ENCODE measurements around the gene PIK3AP1.

The PIK3AP1 gene

DNA sequence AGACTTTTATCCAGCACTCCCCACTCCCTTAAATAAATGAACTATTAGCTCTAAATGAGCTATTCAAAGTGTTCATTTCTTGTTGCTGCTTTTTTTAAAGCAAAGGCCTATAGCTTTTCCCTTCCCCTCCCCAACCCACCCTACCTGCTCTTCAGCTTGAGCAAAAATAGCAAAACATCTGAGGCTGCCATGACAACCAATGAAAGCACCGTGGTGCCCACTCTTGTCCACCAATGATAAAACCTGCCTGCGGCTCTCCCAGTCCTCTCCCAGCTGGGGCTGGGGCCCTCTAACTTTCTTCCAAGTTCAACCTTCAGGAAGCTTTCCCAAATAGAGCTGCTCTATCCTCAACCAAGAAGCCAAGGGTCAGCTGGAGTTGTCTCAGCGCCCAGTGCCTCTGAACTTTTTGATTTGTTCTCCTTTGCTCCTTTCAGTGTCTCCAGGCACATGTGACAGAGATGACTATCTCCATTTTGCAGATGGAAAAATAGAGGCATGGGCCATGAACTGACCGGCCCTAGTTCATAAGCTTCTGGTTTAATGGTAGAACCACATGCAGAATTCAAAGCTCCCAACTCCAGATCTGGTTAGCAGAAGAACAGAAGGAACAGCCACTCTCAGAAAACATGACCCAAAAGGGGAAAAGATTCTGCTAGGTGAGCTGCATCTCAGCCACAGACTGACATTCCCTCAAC is 47.7 kb downstream of the PIK3AP1 start:
- H3K4me3 ChIP-seq (ENCODE audit: low read depth, low read length), result no peak overlapping the region
- TF ChIP-seq, protein P1, sequence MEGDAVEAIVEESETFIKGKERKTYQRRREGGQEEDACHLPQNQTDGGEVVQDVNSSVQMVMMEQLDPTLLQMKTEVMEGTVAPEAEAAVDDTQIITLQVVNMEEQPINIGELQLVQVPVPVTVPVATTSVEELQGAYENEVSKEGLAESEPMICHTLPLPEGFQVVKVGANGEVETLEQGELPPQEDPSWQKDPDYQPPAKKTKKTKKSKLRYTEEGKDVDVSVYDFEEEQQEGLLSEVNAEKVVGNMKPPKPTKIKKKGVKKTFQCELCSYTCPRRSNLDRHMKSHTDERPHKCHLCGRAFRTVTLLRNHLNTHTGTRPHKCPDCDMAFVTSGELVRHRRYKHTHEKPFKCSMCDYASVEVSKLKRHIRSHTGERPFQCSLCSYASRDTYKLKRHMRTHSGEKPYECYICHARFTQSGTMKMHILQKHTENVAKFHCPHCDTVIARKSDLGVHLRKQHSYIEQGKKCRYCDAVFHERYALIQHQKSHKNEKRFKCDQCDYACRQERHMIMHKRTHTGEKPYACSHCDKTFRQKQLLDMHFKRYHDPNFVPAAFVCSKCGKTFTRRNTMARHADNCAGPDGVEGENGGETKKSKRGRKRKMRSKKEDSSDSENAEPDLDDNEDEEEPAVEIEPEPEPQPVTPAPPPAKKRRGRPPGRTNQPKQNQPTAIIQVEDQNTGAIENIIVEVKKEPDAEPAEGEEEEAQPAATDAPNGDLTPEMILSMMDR (IDR thresholded peaks at IDR 0.05; ENCODE audit: low read depth, low read length), result no peak

DNA sequence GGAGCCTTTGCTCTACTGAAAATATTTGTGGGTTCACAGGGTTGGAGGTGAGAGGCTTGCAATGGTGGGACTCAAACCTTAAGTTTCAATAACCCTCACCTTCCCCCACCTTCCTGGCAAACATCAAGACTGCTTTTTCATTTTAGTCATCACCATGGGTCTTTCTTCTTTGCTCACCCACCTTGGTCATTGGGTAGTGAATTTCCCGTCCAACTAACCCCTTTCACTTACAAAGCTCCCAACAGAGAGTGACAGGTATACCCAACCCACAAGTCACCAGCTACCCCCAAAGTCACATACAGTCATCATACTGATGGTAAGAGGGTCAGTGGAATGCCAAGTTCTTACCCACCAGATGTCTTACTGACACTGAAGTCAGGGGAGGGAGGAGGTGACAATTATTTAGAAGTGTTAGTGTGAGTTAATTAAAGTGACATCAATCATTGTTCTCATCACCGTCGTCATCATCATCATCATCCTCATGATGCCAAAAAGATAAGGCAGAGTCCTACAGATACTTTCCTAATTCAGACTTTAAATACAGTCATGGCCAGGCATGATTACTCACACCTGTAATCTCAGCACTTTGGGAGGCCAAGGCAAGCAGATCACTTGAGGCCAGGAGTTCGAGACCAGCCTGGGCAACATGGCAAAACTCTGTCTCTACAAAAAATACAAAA is 49.0 kb downstream of the PIK3AP1 start:
- no peak overlapping the region for H3K4me3 ChIP-seq (ENCODE audit: low read depth, low read length)
- TF ChIP-seq, protein P1 (IDR thresholded peaks at IDR 0.05; ENCODE audit: low read depth, low read length), result no peak

DNA sequence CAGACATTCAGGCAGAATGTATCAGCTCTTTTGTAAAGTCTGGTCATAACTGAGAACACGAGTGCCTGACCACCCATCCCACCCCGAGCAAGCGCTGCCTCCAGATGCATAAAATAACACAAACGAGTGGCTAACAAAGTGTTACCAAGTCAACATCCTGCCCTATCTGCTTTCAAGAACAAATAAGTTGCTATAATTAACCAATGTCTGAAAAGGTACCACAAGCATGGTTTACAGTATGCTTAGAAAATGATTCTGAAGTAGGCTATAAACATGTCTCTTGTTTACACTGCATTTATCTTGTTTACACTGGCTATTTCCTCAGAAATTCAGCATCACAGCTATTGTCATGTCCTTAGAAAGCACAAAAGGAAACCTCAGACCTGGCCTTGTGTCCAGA is 49.5 kb downstream of the PIK3AP1 start:
- no peak overlapping the region for H3K4me3 ChIP-seq (ENCODE audit: low read depth, low read length)
- TF ChIP-seq, protein P1 (IDR thresholded peaks at IDR 0.05; ENCODE audit: low read depth, low read length), result no peak

DNA sequence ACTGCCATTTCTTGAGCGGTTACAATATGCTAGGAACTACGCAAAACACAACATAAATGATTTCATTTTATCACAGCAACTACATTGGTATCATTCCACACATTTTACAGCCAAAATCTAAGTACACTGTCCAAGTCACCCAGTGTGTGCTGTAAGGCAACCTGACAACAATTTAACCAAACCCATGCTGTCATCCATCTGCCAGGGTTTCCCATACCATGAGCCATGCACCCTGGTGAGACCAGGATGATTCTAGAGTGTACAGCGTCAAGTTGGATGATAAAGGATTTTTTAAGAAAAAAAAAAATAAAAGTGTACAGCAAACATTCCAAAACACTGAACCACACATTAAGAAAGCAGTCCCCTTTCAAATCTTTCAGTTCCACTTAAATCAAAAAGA is 52.9 kb downstream of the PIK3AP1 start:
- TF ChIP-seq, protein P1 (IDR thresholded peaks at IDR 0.05; ENCODE audit: low read depth, low read length), result no peak
- no peak overlapping the region for H3K4me3 ChIP-seq (ENCODE audit: low read depth, low read length)

DNA sequence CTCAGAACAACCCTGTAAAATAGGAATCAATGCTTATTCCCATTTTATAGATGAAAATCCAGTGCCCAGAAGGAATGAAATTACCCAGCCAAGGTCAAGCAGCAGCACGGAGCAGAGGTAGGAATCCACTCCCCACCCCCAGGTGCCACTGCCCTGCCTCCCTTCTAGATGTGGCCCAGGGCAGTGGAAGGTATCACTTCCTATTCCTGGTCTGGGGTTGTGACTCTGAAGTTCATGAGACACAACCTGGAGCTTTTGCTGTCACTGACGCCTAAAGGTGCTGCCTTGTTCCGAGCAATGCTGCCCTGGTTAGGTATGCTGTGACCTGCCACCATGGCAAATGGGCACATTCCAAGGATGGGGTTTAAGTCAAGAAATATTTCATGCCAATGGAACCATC is 53.6 kb downstream of the PIK3AP1 start:
- no peak overlapping the region for H3K4me3 ChIP-seq (ENCODE audit: low read depth, low read length)

DNA sequence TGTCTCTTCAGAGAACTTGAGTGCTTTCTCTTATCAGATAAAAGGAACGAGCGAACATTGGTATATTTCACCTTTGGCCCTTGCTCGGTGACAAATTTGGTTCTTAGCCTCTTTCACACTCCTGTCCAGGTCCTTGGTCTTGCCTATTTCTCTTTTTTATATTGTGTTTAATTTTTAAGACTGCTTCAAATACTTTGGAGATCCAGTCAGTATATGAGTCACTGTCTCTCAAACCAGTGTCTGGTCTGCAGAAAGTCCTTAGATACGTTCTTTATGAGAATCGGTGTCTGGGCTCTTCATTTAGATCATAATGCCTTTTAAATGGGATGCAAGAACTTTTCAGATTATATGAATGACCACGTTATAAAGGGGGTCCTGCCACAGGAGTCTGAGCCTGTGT is 55.0 kb downstream of the PIK3AP1 start:
- H3K4me3 ChIP-seq (ENCODE audit: low read depth, low read length), result no peak overlapping the region
- TF ChIP-seq, protein P1 (IDR thresholded peaks at IDR 0.05; ENCODE audit: low read depth, low read length), result no peak

More for the DNA sequence above, 53.6 kb downstream of the PIK3AP1 start:
- TF ChIP-seq, protein P1 (IDR thresholded peaks at IDR 0.05; ENCODE audit: low read depth, low read length), result no peak

DNA sequence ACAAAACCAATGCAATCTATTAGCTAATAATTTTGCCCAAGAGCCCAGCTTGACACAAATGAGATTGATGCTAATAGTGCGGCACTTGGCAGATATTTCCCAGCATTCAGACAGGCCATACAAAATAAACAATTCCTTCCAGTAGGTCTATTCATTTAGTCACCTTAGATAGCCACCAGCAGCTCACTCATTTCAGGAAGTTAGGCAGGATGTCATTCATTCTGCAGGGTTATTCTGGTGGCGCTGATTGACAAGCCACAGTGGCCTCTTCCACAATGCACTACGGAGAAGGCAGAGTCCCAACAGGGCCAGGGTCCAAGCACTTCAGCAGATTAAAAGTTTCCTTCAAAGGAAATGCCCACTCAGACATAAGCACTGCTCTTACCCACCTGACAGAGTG is 55.8 kb downstream of the PIK3AP1 start:
- TF ChIP-seq, protein P1 (IDR thresholded peaks at IDR 0.05; ENCODE audit: low read depth, low read length), result no peak
- H3K4me3 ChIP-seq (ENCODE audit: low read depth, low read length), result no peak overlapping the region

Data from WI38 (cell line).